Fibroblast of mammary gland (primary cell): ENCODE results near the gene THBD.

Experiments used
- DNase-seq: peaks from one replicate; pipeline ENCODE4 v3.0.0-alpha.2; 2010; ENCODE audit warnings: low read depth
- H3K4me3 ChIP-seq: 2 replicates; pipeline ENCODE4 v1.5.1; 2011; ENCODE audit warnings: low read depth, mild to moderate bottlenecking, low read length, moderate library complexity; ENCODE audit not compliant: control insufficient read depth
- TF ChIP-seq, protein P1 (sequence below): conservative IDR thresholded peaks from 2 replicates; pipeline ENCODE4 v1.5.1; 2011; ENCODE audit warnings: low read depth, low read length, inconsistent platforms; ENCODE audit not compliant: control insufficient read depth, insufficient read depth

THBD gene

DNA sequence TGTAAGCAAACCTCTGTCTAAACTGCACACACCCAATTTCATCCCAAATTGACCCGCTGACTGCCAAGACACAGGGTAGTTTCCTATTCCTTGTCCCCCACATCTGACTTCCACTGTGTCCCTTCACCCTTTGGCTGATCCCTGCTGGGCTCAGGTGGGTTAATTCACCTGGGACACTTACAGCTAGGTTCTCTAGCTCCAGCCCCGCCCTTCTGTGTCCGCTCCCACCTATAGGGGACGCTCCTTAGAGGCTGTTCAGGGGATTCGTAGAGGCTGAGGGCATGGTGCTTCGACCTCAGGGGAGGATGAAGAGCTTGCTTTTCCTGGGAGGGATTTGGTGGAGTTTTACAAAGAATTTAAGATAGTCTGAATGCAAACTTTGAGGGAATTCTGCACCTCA is 40.7 kb upstream of the THBD start:
- no peak for DNase-seq
- TF ChIP-seq, protein P1, sequence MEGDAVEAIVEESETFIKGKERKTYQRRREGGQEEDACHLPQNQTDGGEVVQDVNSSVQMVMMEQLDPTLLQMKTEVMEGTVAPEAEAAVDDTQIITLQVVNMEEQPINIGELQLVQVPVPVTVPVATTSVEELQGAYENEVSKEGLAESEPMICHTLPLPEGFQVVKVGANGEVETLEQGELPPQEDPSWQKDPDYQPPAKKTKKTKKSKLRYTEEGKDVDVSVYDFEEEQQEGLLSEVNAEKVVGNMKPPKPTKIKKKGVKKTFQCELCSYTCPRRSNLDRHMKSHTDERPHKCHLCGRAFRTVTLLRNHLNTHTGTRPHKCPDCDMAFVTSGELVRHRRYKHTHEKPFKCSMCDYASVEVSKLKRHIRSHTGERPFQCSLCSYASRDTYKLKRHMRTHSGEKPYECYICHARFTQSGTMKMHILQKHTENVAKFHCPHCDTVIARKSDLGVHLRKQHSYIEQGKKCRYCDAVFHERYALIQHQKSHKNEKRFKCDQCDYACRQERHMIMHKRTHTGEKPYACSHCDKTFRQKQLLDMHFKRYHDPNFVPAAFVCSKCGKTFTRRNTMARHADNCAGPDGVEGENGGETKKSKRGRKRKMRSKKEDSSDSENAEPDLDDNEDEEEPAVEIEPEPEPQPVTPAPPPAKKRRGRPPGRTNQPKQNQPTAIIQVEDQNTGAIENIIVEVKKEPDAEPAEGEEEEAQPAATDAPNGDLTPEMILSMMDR, result no peak
- H3K4me3 ChIP-seq, result no peak overlapping the region

DNA sequence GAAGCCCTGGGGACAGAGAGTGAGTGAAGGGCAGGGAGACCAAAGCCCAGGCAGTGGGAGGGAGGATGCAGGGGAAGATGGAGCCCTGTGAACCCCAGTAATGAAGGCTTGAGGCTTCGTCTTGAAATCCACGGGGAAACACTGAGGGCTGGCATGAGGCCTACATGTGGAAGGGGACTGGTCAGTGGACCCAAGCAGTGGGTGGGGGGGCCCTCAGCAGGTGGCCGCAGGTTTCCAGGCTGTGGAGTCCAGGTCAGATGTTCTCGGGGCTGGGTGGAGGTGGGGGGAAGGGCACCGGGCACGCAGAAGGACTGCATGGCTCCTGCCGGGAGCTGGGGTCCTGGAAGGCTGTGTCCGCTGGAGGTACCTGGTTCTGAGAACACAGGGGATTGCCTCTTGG is 39.4 kb upstream of the THBD start:
- TF ChIP-seq, protein P1, result no peak
- DNase-seq, result no peak
- H3K4me3 ChIP-seq, result no peak overlapping the region

DNA sequence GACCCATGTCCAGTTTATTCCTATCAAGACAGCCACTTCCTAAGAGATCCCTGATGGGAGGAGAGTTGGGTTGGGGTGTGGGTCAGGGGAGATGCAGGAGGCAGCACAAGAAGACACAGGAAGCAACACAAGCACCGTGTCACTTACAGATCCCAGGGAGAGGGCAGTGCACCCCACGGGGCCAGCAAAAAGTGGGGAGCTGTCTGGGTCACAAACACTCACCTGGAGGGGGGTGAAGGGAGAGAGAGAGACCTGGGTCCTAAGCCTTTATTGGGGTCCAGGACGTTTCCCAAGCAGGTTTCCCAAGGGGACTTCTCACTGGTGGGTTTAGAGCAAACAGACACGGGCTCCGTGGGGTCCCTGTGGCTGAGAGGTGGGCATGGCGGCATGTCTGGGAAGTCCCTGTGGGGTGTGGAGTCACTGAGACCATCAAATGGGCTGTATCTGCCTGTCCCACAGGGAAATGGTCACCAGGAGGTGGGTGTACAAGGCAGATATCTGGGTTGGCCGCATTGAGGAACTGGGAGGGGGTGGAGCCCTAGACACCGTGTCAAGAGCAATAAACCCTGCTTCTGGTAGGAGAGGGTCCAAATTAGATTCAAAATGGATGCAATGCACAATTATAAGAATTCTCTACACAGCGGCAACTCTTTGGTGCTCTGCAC is 38.2 kb upstream of the THBD start:
- H3K4me3 ChIP-seq, result no peak overlapping the region
- TF ChIP-seq, protein P1, result no peak
- no peak for DNase-seq

DNA sequence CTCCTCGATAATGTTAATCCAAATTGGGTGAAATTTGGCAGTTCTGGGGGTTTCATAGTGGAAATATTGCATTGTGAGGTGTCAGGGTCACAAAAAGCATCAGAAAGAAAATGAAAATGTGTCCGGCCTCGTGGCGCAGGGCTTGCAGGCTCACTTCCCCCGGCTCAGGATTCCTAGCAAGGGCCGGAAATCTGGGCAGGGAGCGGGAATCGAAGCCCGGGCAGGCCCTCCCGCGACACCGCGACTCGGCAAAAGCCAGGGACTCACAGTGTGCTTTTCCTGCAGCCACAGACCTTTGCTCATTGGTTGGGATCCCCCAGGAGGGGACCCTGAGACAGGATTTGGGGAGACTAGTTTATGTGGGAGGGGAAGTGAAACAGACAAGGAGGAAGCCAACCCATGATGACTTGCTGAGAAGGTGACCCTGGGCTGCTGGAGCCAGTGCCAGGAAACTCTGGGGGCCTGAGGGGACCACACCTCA is 37.5 kb upstream of the THBD start:
- no peak for DNase-seq
- TF ChIP-seq, protein P1, result no peak
- no peak overlapping the region for H3K4me3 ChIP-seq

DNA sequence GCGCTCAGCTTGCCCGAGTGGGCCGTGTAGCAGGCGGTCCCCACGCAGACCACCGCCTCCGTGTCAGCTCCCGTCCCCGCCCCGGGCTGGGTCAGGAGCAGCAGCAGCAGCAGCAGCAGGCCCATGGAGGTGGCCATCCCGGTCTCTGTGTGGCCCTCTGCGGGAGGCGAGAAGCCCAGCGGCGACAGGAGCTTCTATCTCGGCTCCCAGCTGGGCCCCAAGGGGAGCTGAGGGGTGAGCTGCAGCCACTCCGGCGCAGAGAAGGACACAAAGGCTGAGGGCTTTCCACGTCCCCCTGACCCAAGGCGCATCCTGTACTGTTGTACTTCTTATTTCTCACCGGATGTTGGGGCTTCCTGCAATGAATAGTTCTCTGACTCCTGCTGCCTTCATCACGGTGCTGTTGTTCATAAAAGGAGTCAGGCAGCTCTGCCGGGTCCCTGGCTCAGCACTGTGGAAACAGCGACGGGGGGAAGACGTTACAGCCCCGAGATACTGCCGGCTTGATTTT is 36.6 kb upstream of the THBD start, which contains the start of gene CD93:
TSS of gene CD93 (minus strand) at position 269 of the 511 bp plus-strand sequence. CDS start at position 137, 132 bp downstream.
- TF ChIP-seq, protein P1, result no peak
- H3K4me3 ChIP-seq, result no peak within 1 kb of the TSS
- no peak for DNase-seq

DNA sequence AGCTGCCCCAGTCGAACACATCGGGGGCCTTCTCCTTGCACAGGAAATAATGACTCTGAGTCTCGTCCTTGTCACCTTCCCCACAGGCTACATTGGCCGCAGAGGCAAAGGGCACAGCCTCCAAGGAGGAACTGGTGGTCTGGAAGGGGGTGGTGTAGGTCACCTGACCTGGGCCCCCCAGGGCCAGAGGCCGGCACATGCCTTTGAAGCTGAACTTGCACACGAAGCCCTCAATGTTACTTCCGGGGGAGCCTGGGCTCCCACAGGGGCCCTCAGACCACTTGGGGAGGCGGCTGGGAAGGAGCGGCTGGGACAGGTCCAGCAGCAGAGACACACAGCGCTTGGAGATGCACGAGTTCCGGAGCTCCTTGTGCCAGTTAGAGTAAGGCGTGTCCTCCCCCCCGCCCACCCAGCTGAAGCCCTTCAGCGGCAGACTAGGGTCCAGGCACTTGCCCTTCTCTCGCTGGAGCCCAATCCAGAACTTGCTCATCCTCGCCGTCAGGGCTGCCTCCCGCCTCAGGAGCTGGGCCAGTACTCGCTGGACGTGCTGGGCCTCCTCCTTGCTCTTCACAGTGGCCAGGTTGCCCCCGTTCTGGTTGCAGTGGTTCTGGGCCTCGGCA is 36.1 kb upstream of the THBD start:
- TF ChIP-seq, protein P1, result no peak
- H3K4me3 ChIP-seq, result no peak overlapping the region
- no peak for DNase-seq
